Mononuclear cell (primary cell): ENCODE measurements around the gene TWIST2. TPM values are rescaled to one million over a fixed set of nuclear protein-coding genes. Genes with fewer than 3 reads are reported as not detected.

Source experiments
- H3K27me3 ChIP-seq: 2 replicates; pipeline ENCODE4 v1.6.0; 2011; ENCODE audit warnings: low read length, control low read depth; ENCODE audit not compliant: insufficient read depth
- H3K4me1 ChIP-seq: 2 replicates; pipeline ENCODE4 v1.5.1; 2011; ENCODE audit warnings: mild to moderate bottlenecking, low read length, control low read depth; ENCODE audit not compliant: insufficient read depth
- H3K4me3 ChIP-seq: 2 replicates; pipeline ENCODE4 v1.5.1; 2011; ENCODE audit warnings: mild to moderate bottlenecking, low read length, moderate library complexity
- H3K9me3 ChIP-seq: 2 replicates; pipeline ENCODE4 v1.5.1; 2011; ENCODE audit warnings: low read depth, mild to moderate bottlenecking, control low read depth, low read length
- total RNA-seq: library from RNA; depleted of rRNA; stranded (reverse); fragments of >200 nt; gene quantifications from one replicate; pipeline ENCODE4 v1.2.3, GENCODE V29; 2012

Gene TWIST2
- total RNA-seq, 1 donor = 0.21 TPM

- Histone ChIP-seq H3K9me3 (no peaks in the 10 kb centered on the region), H3K4me1 (no peaks in the 10 kb centered on the region), H3K4me3 (no peak overlapping the region), H3K27me3 (no peaks in the 10 kb centered on the region)
Observed at GRCh38 chr2:238893349-238894000, 45.6 kb downstream of the TWIST2 start.

DNA sequence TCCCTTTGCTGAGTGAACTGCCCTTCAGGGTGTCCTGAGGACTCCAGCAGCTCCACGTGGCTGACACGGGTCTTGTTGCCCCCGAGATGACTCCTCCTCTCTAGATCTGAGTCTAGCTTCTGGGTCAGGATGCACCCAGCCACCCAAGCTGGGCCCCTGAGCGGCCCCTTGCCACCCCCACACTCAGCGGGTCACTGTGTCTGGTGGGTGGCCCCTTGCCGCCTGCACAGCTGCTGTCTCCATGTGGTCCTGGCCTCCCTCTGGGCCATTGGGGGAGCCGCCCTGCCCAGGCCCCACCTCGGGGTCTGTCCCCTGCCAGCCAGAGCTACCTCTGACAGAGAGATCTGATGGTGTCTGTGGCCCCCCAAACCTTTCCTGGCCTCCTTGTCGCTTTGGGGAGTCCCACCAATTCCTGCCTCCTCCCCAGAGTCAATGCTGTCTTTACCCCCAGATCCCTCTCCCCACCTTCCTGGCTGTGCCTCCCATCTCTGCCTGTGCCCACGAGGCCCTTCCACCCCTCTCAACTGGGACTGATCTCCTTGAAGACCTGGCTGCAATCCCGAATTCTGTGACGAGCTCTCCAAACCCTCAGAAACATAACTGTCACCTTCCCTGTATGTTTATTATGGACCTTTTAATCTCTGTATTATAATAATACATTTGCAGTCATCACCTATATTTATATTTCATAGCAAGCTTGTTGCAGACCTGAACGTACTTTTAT lies 46.5 kb downstream of the TWIST2 start:
- H3K9me3 ChIP-seq = no peaks in the 10 kb centered on the region
- H3K4me1 ChIP-seq = no peaks in the 10 kb centered on the region
- H3K27me3 ChIP-seq = no peaks in the 10 kb centered on the region
- no peak overlapping the region for H3K4me3 ChIP-seq

- Histone ChIP-seq H3K4me1 (no peaks in the 10 kb centered on the region), H3K9me3 (no peaks in the 10 kb centered on the region), H3K4me3 (no peak overlapping the region), H3K27me3 (no peaks in the 10 kb centered on the region)
Observed at GRCh38 chr2:238894950-238895298, 47.0 kb downstream of the TWIST2 start.

- H3K27me3 ChIP-seq = no peaks in the 10 kb centered on the region
- no peaks in the 10 kb centered on the region for H3K4me1 ChIP-seq
- H3K4me3 ChIP-seq = no peak overlapping the region
- H3K9me3 ChIP-seq = no peaks in the 10 kb centered on the region
Observed at GRCh38 chr2:238895361-238895882, 47.5 kb downstream of the TWIST2 start.

DNA sequence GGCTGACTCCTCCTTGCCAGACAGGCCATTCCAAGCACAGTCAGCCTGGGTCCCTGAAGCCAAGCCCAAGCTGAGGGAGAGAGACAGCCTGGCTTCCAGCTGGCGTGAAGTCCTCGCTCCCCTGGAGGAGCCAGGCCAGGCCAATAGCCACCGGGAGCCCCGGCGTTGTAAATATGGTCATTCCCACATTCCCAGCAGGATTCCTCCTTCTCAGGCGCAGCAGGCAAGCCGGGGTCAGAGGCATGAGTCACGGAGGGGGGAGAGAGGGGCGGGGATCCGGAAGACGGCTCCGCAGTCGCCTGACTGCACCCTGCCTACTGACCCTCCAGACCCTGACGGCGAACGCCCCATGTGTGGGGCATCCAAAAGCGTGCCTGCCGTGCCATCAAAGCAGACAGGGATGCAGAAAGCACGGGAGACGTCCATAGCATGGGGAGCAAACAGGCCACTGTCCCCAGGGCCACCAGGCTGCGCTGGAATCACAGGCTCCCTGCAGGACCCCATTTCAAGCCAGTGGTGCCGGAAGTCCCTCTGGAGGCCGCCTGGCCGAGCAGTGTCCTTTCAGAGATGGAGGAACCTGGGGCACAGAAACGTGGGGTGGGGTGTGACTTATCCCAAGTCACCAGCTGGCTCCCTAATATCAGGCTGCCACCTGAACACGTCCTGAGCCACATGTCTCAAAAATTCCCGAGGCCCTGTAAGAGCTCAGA lies 48.2 kb downstream of the TWIST2 start:
- Histone ChIP-seq H3K4me3 (no peak overlapping the region), H3K9me3 (no peaks in the 10 kb centered on the region), H3K27me3 (no peaks in the 10 kb centered on the region), H3K4me1 (no peaks in the 10 kb centered on the region)

- Histone ChIP-seq H3K9me3 (no peaks in the 10 kb centered on the region), H3K4me1 (no peaks in the 10 kb centered on the region), H3K4me3 (no peak overlapping the region), H3K27me3 (no peaks in the 10 kb centered on the region)
Observed at GRCh38 chr2:238896641-238897040, 48.8 kb downstream of the TWIST2 start.

- Histone ChIP-seq H3K27me3 (no peaks in the 10 kb centered on the region), H3K9me3 (no peaks in the 10 kb centered on the region)
Observed at GRCh38 chr2:238897122-238897880, 49.4 kb downstream of the TWIST2 start.

DNA sequence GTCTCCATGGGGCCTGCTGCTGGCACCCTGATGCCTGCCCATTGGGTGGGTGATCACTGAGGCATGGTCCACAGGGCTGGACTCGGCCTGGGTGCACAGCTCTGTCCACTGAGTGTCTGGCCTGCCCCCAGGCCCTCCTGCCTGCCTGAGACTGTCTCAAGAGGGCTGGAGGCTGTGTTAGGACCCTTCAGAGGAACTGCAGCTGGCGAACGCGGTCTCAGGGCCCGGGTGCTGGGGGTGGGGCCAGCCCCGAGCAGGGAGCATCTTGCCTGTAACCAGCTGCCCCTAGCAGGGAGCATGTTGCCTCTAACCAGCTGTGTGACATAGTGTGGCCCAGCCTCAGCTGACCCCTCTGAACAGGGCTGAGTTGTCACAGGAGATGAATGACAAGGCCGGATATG lies 50.0 kb downstream of the TWIST2 start:
- Histone ChIP-seq H3K4me3 (no peak overlapping the region), H3K4me1 (no peaks in the 10 kb centered on the region), H3K27me3 (no peaks in the 10 kb centered on the region), H3K9me3 (no peaks in the 10 kb centered on the region)

More at GRCh38 chr2:238897122-238897880, 49.4 kb downstream of the TWIST2 start:
- Histone ChIP-seq H3K4me3 (no peak overlapping the region), H3K4me1 (no peaks in the 10 kb centered on the region)

- Histone ChIP-seq H3K4me3 (no peak overlapping the region), H3K27me3 (no peaks in the 10 kb centered on the region), H3K9me3 (no peaks in the 10 kb centered on the region), H3K4me1 (no peaks in the 10 kb centered on the region)
Observed at GRCh38 chr2:238898534-238899281, 50.8 kb downstream of the TWIST2 start.

DNA sequence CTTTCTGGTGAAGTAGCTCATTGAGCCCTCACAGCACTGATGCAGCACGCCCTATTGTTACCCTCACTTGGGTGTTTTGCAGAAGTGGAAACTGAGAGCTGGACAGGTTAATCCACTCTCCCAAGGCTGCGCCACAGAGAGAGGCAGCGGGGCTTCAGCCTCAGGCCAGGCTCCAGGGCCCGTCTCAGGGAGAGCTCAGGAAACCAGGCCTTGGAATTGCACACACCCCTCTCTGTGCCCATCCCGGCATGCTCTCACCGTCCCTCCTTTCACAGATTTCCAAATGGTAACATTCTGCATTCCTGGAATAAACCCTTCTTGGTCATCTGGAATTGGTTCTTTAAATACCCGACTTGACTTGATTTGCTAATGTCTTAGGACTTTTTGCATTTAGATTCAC lies 51.5 kb downstream of the TWIST2 start:
- no peak overlapping the region for H3K4me3 ChIP-seq
- no peaks in the 10 kb centered on the region for H3K27me3 ChIP-seq
- no peaks in the 10 kb centered on the region for H3K4me1 ChIP-seq
- H3K9me3 ChIP-seq = no peaks in the 10 kb centered on the region

DNA sequence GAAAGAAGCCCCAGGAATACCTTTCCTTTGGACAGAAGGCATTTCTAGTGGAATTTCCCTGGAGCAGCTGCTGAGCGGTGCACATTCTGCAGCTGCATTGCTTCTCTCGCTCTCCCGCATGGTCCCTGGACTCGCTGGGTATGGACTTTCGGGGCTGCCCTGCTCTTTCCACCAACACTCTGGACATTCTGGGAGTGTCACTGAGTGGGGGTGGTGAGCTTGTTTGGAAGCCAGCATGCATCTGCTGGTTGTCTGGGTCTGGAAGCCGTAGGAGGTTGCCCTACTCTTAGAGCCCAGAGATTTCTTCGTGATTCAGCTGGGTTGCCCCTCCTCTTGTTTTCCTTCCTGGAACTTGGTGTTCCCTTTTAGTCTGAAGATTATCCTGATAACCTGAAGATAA lies 52.6 kb downstream of the TWIST2 start:
- Histone ChIP-seq H3K9me3 (no peaks in the 10 kb centered on the region), H3K4me3 (no peak overlapping the region), H3K4me1 (no peaks in the 10 kb centered on the region), H3K27me3 (no peaks in the 10 kb centered on the region)

- Histone ChIP-seq H3K4me3 (no peak overlapping the region), H3K9me3 (no peaks in the 10 kb centered on the region), H3K27me3 (no peaks in the 10 kb centered on the region), H3K4me1 (no peaks in the 10 kb centered on the region)
Observed at GRCh38 chr2:238901461-238902057, 53.7 kb downstream of the TWIST2 start.

DNA sequence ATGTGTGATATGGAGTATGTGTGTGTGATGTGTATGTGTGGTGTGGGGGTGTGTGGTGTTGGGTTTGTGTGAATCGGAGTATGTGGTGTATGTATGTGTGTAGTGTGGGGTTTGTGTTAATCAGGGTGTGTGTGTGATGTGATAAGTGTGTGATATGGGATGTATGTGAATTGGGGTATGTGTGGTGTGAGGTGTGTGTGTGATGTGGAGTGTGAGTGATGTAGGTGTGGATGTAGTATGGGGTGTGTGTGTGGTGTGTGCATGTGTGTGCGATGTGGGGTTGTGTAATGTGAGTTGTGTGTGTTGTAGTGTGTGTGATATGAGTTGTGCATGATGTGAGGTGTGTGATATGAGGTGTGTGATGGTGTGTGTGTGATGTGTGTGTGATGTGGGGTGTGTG lies 54.4 kb downstream of the TWIST2 start:
- H3K9me3 ChIP-seq = no peaks in the 10 kb centered on the region
- H3K4me3 ChIP-seq = no peak overlapping the region
- no peaks in the 10 kb centered on the region for H3K4me1 ChIP-seq
- H3K27me3 ChIP-seq = no peaks in the 10 kb centered on the region

DNA sequence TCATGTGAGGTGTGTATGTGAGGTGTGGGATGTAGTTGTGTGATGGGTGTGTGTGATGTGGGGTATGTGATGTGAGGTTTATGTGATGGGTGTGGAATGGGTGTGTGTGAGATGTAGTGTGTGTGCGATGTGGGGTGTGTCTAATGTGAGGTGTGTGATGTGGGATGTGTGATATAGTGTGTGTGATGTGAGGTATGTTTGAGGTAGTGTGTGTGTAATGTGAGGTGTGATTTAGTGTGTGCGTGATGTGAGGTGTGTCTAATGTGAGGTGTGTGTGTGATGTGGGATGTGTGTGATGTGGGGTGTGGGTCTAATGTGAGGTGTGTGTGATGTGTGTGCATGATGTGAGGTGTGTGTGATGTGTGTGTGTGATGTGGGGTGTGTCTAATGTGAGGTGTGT lies 55.3 kb downstream of the TWIST2 start:
- H3K9me3 ChIP-seq = no peaks in the 10 kb centered on the region
- no peaks in the 10 kb centered on the region for H3K27me3 ChIP-seq
- H3K4me1 ChIP-seq = no peaks in the 10 kb centered on the region
- no peak overlapping the region for H3K4me3 ChIP-seq
